Measurements from ENCODE around the gene MTX3. TPM values are rescaled to one million over a fixed set of nuclear protein-coding genes. Genes with fewer than 3 reads are reported as not detected.

MTX3 gene
- total RNA-seq, 1 experiment from 2014 or later = 34.9 TPM

DNA sequence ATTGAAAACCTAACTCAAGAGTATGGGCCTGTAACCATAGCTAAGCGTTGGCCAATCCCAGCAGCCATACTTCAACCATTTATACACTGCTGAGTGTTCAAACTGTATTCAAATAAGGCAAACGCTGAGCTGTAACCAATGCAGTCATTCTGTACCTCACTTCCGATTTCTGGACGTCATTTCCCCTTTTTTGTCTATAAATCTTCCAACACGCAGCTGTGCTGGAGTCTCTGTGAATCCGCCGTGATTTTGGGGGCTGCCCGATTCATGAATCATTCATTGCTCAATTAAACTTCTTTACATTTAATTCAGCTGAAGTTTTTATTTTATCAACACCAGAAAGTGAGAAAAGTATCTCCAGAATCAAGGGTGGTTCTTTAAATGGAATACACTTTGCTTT lies 31.7 kb downstream of the MTX3 start:
- no peak overlapping the region for H3K9ac ChIP-seq (ENCODE audit: low read length)
- DNase-seq (ENCODE audit: low read depth, low spot score) (no peak), ATAC-seq (no peak)
- no peak overlapping the region for H3K27ac ChIP-seq (ENCODE audit: low read depth, low read length)
- no peaks in the 10 kb centered on the region for H3K79me2 ChIP-seq (ENCODE audit: insufficient read depth, low read length)
- peaks cover 9 to 20% of the 10 kb centered on the region in 2 experiments for H3K4me1 ChIP-seq (ENCODE audit: control insufficient read depth in 1 of 2, insufficient read depth in 2 of 2, low read length in 2 of 2)
- H3K4me2 ChIP-seq (ENCODE audit: low read length) = no peak overlapping the region
- no peak for TF ChIP-seq EGR1 (IDR thresholded peaks at IDR 0.05; ENCODE audit: low read depth)
- no peak for TF ChIP-seq JUND (IDR thresholded peaks at IDR 0.05)
- no peak for TF ChIP-seq ZNF274 (IDR thresholded peaks at IDR 0.05; ENCODE audit: low read depth, low read length)
- TF ChIP-seq TCF7L2 (IDR thresholded peaks at IDR 0.05; ENCODE audit: borderline replicate concordance, extremely low read depth, insufficient read depth, insufficient read length) = no peak
- no peak for TF ChIP-seq CBX3 (IDR thresholded peaks at IDR 0.05; ENCODE audit: low read depth)
- TF ChIP-seq CTCF (IDR thresholded peaks at IDR 0.05 in 2 of 3, conservative IDR thresholded peaks at IDR 0.05 in 1 of 3; ENCODE audit: borderline replicate concordance in 1 of 3, insufficient read depth in 1 of 3, low read depth in 2 of 3, low read length in 2 of 3) = no peak
- TF ChIP-seq FOSL1 (IDR thresholded peaks at IDR 0.05; ENCODE audit: low read depth) = no peak
- TF ChIP-seq, protein P1, sequence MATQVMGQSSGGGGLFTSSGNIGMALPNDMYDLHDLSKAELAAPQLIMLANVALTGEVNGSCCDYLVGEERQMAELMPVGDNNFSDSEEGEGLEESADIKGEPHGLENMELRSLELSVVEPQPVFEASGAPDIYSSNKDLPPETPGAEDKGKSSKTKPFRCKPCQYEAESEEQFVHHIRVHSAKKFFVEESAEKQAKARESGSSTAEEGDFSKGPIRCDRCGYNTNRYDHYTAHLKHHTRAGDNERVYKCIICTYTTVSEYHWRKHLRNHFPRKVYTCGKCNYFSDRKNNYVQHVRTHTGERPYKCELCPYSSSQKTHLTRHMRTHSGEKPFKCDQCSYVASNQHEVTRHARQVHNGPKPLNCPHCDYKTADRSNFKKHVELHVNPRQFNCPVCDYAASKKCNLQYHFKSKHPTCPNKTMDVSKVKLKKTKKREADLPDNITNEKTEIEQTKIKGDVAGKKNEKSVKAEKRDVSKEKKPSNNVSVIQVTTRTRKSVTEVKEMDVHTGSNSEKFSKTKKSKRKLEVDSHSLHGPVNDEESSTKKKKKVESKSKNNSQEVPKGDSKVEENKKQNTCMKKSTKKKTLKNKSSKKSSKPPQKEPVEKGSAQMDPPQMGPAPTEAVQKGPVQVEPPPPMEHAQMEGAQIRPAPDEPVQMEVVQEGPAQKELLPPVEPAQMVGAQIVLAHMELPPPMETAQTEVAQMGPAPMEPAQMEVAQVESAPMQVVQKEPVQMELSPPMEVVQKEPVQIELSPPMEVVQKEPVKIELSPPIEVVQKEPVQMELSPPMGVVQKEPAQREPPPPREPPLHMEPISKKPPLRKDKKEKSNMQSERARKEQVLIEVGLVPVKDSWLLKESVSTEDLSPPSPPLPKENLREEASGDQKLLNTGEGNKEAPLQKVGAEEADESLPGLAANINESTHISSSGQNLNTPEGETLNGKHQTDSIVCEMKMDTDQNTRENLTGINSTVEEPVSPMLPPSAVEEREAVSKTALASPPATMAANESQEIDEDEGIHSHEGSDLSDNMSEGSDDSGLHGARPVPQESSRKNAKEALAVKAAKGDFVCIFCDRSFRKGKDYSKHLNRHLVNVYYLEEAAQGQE (IDR thresholded peaks at IDR 0.05; ENCODE audit: low read depth) = no peak
- TF ChIP-seq POLR2A (IDR thresholded peaks at IDR 0.05; ENCODE audit: borderline replicate concordance, extremely low read depth, insufficient read depth, insufficient read length) = no peak
- no peak for TF ChIP-seq SIN3A (IDR thresholded peaks at IDR 0.05; ENCODE audit: low read depth)
- TF ChIP-seq, protein P2, sequence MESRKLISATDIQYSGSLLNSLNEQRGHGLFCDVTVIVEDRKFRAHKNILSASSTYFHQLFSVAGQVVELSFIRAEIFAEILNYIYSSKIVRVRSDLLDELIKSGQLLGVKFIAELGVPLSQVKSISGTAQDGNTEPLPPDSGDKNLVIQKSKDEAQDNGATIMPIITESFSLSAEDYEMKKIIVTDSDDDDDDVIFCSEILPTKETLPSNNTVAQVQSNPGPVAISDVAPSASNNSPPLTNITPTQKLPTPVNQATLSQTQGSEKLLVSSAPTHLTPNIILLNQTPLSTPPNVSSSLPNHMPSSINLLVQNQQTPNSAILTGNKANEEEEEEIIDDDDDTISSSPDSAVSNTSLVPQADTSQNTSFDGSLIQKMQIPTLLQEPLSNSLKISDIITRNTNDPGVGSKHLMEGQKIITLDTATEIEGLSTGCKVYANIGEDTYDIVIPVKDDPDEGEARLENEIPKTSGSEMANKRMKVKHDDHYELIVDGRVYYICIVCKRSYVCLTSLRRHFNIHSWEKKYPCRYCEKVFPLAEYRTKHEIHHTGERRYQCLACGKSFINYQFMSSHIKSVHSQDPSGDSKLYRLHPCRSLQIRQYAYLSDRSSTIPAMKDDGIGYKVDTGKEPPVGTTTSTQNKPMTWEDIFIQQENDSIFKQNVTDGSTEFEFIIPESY (IDR thresholded peaks at IDR 0.05; ENCODE audit: extremely low read depth, insufficient replicate concordance, low read length) = no peak
- no peak for TF ChIP-seq SP1 (IDR thresholded peaks at IDR 0.05; ENCODE audit: low read depth)
- no peak for TF ChIP-seq CEBPB (IDR thresholded peaks at IDR 0.05; ENCODE audit: low read depth)
- TF ChIP-seq SRF (IDR thresholded peaks at IDR 0.05; ENCODE audit: low read depth) = no peak
- no peaks in the 10 kb centered on the region for H4K20me1 ChIP-seq (ENCODE audit: insufficient read depth)
- no peak overlapping the region for H2AFZ ChIP-seq (ENCODE audit: low read depth, low read length, poor library complexity, severe bottlenecking)
- no peaks in the 10 kb centered on the region for H3K9me3 ChIP-seq (ENCODE audit: control insufficient read depth in 1 of 2, insufficient read depth in 1 of 2, low read depth in 1 of 2, low read length in 2 of 2)
- BruUV-seq (replicated peaks) = no TSS peak
- no peaks in the 10 kb centered on the region for H3K36me3 ChIP-seq (ENCODE audit: control insufficient read depth in 1 of 2, insufficient read depth in 2 of 2, low read length in 2 of 2)
- POLR2A ChIA-PET = no interaction called here
- intact Hi-C loops (cut with micrococcal nuclease) = no loop called here
- RAD21 ChIA-PET (ENCODE audit: low non-redundant PET in 1 of 2, low total read pairs in 2 of 2, uncharacterized antibody in 2 of 2, unreplicated experiment in 2 of 2) = no interaction called here
- H3K9me2 ChIP-seq (ENCODE audit: insufficient read depth) = no peaks in the 10 kb centered on the region
- H3K27me3 ChIP-seq (ENCODE audit: insufficient read depth, low read length) = no peaks in the 10 kb centered on the region
- CTCF ChIA-PET = no interaction called here
- no peak overlapping the region for H3K4me3 ChIP-seq (replicated peaks in 1 of 2; ENCODE audit: low read depth in 1 of 2, low read length in 2 of 2)

Measured in HCT116 (cell line).